ENCODE results near the gene EPHB1. TPM values are rescaled to one million over a fixed set of nuclear protein-coding genes. Genes with fewer than 3 reads are reported as not detected.

The EPHB1 gene
- polyA plus RNA-seq, 1 of the 3 experiments (the other 2 are of a cell fraction) = 1.2 TPM

DNA sequence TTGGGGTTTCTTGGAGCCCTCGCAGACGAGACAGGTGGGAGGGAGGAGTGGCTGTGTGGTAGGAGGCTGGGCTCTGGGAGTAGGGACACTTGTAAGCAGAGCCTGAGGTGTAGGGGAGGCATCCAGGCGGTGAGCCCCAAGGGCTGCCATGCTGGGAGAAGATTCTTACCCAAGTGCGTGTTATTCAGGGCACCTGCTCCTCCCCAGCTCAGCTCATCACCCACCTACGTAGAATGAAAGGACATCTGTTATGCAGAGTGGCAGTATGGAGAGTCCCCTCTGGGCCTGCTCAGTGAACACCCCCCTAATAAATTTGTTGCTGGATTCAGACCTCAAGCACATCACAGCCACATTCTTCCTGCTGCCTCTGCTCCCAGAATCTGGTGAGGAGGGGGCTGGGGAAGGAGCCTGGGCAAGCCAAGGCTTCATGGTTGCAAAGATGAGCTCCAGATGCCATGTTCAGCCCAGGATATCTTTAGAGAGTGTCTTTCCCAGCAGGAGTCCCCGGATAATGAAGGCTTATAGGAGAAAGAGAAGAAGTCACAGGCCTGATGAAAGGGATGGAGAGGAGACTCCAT lies 261.8 kb downstream of the EPHB1 start:
- Histone ChIP-seq H3K9me3 (no peaks in the 10 kb centered on the region), H3K4me1 (ENCODE audit: control insufficient read depth in 1 of 2, insufficient read depth in 2 of 2, low read depth in 1 of 2, low read length in 1 of 2) (no peaks in the 10 kb centered on the region), H3K4me2 (no peak overlapping the region), H3K27ac (ENCODE audit: low read depth in 2 of 2, low read length in 1 of 2) (no peak overlapping the region), H3K9ac (no peak overlapping the region), H3K79me2 (ENCODE audit: insufficient read depth) (no peaks in the 10 kb centered on the region), H3K27me3 (ENCODE audit: insufficient read depth) (no peaks in the 10 kb centered on the region), H3K9me2 (no peaks in the 10 kb centered on the region), H4K20me1 (ENCODE audit: insufficient read depth) (no peaks in the 10 kb centered on the region), H3K36me3 (replicated peaks in 1 of 2; ENCODE audit: control insufficient read depth in 1 of 2, insufficient read depth in 2 of 2, low read length in 1 of 2) (no peaks in the 10 kb centered on the region), H2AFZ (ENCODE audit: low read depth) (no peak overlapping the region), H3F3A (replicated peaks; ENCODE audit: insufficient read depth) (no peaks in the 10 kb centered on the region), H3K4me3 (ENCODE audit: low read depth in 2 of 2, low read length in 1 of 2) (no peak overlapping the region)
- TF ChIP-seq TEAD4 (IDR thresholded peaks at IDR 0.05; ENCODE audit: borderline replicate concordance, insufficient read depth) (no peak), FOSL2 (IDR thresholded peaks at IDR 0.05; ENCODE audit: borderline replicate concordance, low read depth) (no peak), MXI1 (IDR thresholded peaks at IDR 0.05; ENCODE audit: low read depth, low read length) (no peak), TCF12 (IDR thresholded peaks at IDR 0.05) (no peak), JUND (IDR thresholded peaks at IDR 0.05) (no peak), POLR2AphosphoS5 (IDR thresholded peaks at IDR 0.05; ENCODE audit: low read depth, low read length) (no peak), RFX5 (IDR thresholded peaks at IDR 0.05; ENCODE audit: low read length) (no peak), ELF1 (IDR thresholded peaks at IDR 0.05) (no peak), MEF2A (IDR thresholded peaks at IDR 0.05; ENCODE audit: borderline replicate concordance, low read depth) (no peak), GABPA (IDR thresholded peaks at IDR 0.05; ENCODE audit: low read depth) (no peak), YY1 (IDR thresholded peaks at IDR 0.05; ENCODE audit: low read depth) (no peak), SMC3 (IDR thresholded peaks at IDR 0.05; ENCODE audit: low read depth, low read length) (no peak), NRF1 (IDR thresholded peaks at IDR 0.05; ENCODE audit: low read depth, low read length) (no peak), EP300 (IDR thresholded peaks at IDR 0.05; ENCODE audit: borderline replicate concordance in 1 of 2, low read depth in 1 of 2, low read length in 1 of 2) (no peak)
- TF ChIP-seq, protein P1, sequence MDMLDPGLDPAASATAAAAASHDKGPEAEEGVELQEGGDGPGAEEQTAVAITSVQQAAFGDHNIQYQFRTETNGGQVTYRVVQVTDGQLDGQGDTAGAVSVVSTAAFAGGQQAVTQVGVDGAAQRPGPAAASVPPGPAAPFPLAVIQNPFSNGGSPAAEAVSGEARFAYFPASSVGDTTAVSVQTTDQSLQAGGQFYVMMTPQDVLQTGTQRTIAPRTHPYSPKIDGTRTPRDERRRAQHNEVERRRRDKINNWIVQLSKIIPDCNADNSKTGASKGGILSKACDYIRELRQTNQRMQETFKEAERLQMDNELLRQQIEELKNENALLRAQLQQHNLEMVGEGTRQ (IDR thresholded peaks at IDR 0.05; ENCODE audit: borderline replicate concordance, low read depth, low read length) = no peak
- TF ChIP-seq, protein P2, sequence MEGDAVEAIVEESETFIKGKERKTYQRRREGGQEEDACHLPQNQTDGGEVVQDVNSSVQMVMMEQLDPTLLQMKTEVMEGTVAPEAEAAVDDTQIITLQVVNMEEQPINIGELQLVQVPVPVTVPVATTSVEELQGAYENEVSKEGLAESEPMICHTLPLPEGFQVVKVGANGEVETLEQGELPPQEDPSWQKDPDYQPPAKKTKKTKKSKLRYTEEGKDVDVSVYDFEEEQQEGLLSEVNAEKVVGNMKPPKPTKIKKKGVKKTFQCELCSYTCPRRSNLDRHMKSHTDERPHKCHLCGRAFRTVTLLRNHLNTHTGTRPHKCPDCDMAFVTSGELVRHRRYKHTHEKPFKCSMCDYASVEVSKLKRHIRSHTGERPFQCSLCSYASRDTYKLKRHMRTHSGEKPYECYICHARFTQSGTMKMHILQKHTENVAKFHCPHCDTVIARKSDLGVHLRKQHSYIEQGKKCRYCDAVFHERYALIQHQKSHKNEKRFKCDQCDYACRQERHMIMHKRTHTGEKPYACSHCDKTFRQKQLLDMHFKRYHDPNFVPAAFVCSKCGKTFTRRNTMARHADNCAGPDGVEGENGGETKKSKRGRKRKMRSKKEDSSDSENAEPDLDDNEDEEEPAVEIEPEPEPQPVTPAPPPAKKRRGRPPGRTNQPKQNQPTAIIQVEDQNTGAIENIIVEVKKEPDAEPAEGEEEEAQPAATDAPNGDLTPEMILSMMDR (IDR thresholded peaks at IDR 0.05) = no peak
- TF ChIP-seq, protein P3, sequence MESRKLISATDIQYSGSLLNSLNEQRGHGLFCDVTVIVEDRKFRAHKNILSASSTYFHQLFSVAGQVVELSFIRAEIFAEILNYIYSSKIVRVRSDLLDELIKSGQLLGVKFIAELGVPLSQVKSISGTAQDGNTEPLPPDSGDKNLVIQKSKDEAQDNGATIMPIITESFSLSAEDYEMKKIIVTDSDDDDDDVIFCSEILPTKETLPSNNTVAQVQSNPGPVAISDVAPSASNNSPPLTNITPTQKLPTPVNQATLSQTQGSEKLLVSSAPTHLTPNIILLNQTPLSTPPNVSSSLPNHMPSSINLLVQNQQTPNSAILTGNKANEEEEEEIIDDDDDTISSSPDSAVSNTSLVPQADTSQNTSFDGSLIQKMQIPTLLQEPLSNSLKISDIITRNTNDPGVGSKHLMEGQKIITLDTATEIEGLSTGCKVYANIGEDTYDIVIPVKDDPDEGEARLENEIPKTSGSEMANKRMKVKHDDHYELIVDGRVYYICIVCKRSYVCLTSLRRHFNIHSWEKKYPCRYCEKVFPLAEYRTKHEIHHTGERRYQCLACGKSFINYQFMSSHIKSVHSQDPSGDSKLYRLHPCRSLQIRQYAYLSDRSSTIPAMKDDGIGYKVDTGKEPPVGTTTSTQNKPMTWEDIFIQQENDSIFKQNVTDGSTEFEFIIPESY (IDR thresholded peaks at IDR 0.05; ENCODE audit: borderline replicate concordance, low read depth) = no peak
- TF ChIP-seq, protein P4, sequence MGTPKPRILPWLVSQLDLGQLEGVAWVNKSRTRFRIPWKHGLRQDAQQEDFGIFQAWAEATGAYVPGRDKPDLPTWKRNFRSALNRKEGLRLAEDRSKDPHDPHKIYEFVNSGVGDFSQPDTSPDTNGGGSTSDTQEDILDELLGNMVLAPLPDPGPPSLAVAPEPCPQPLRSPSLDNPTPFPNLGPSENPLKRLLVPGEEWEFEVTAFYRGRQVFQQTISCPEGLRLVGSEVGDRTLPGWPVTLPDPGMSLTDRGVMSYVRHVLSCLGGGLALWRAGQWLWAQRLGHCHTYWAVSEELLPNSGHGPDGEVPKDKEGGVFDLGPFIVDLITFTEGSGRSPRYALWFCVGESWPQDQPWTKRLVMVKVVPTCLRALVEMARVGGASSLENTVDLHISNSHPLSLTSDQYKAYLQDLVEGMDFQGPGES (IDR thresholded peaks at IDR 0.05; ENCODE audit: low read depth, low read length) = no peak
- WGBS (ENCODE audit: low lambda C conversion rate) = 53% methylated on average over 6 of the region's 6 CpGs
- DNase-seq = no peak
- ChIA-PET POLR2A (no interaction called here), CTCF (no interaction called here)
